ENCODE measurements around the gene PIK3CD.

GRCh38 chr1:9768983-9769382 lies 117.5 kb downstream of the PIK3CD start:
- TF ChIP-seq POLR2A (IDR thresholded peaks at IDR 0.05) (no peak), CTCF (IDR thresholded peaks at IDR 0.05) (no peak)
